Stimulated activated CD4-positive, alpha-beta T cell treated with anti-CD3 and anti-CD28 coated beads, Interleukin-12 subunit alpha, Interleukin-12 subunit beta, amount 100 ng/mL, for 48 hours (primary cell): ENCODE measurements around the gene NCAPH2.
"Not testable (repeated sequence)": the region's sequence is repeated elsewhere in the genome, so short reads cannot be mapped to it uniquely, and the experiment has no call there.

Source experiments
- DNase-seq, 3 donors: peaks; one replicate each; pipeline ENCODE4 v3.0.0-alpha.2; 2020; ENCODE audit warnings: low read depth in 2 of 3, low spot score in 1 of 3

NCAPH2 gene

GRCh38 chr22:50516891-50517290, 8.9 kb downstream of the NCAPH2 start:
- no peak for DNase-seq

- DNase-seq, result no peak
These were observed 9.7 kb downstream of the NCAPH2 start for GRCh38 chr22:50517495-50518260.

- DNase-seq, result no peak
These were observed 10.6 kb downstream of the NCAPH2 start for GRCh38 chr22:50518606-50519005.

GRCh38 chr22:50519151-50519550, 11.1 kb downstream of the NCAPH2 start:
- DNase-seq, result no peak

- DNase-seq, result not testable (repeated sequence)
These were observed 12.2 kb downstream of the NCAPH2 start for GRCh38 chr22:50520184-50520583.

GRCh38 chr22:50520826-50521453, 12.9 kb downstream of the NCAPH2 start:
- no peak for DNase-seq

GRCh38 chr22:50521710-50522109, 13.7 kb downstream of the NCAPH2 start:
- DNase-seq, result no peak

GRCh38 chr22:50522208-50522805, 14.3 kb downstream of the NCAPH2 start:
- DNase-seq, result no peak

GRCh38 chr22:50522806-50523438, 14.9 kb downstream of the NCAPH2 start:
- DNase-seq, result no peak

- DNase-seq, result no peak
These were observed 15.4 kb downstream of the NCAPH2 start for GRCh38 chr22:50523458-50523805.

- DNase-seq, result no peak
These were observed 16.0 kb downstream of the NCAPH2 start for GRCh38 chr22:50523806-50524675.

GRCh38 chr22:50524676-50525103, 16.7 kb downstream of the NCAPH2 start:
- DNase-seq, result no peak

GRCh38 chr22:50525104-50525857, 17.3 kb downstream of the NCAPH2 start, which contains the start of gene SCO2:
SCO2 (minus strand) TSS chr22:50525598; CDS start chr22:50524411, 1,187 bp downstream.
- DNase-seq, result peak; percentile 95 to 99 (median 98)

GRCh38 chr22:50525858-50526107, 17.8 kb downstream of the NCAPH2 start:
- DNase-seq, result no peak

GRCh38 chr22:50526108-50526833, 18.2 kb downstream of the NCAPH2 start:
- DNase-seq, result peak; percentile 81 to 87 (median 81)

- no peak for DNase-seq
These were observed 19.1 kb downstream of the NCAPH2 start for GRCh38 chr22:50526834-50527801.

GRCh38 chr22:50527921-50528681, 20.1 kb downstream of the NCAPH2 start:
- no peak for DNase-seq
